Fibroblast of lung (primary cell): ENCODE data around the gene DCTN2. TPM values are rescaled to one million over a fixed set of nuclear protein-coding genes. Genes with fewer than 3 reads are reported as not detected.
"Not testable (repeated sequence)": the region's sequence is repeated elsewhere in the genome, so short reads cannot be mapped to it uniquely, and the experiment has no call there.

Experiments
- DNase-seq, 2 donors: peaks; one replicate each; pipeline versions ENCODE4 v3.0.0 to v3.0.0-alpha.2; 2010; ENCODE audit warnings: low read depth in 2 of 2
- H2AFZ ChIP-seq: 2 replicates; pipeline ENCODE4 v1.5.1; 2012; ENCODE audit warnings: low read length, control low read depth, inconsistent platforms
- H3K27ac ChIP-seq: 2 replicates; pipeline ENCODE4 v1.5.1; 2011; ENCODE audit warnings: low read length, control low read depth; ENCODE audit not compliant: insufficient read depth
- H3K27me3 ChIP-seq: 2 replicates; pipeline ENCODE4 v1.5.1; 2011; ENCODE audit warnings: mild to moderate bottlenecking, low read length; ENCODE audit not compliant: control insufficient read depth, insufficient read depth
- H3K36me3 ChIP-seq: 2 replicates; pipeline ENCODE4 v1.5.1; 2011; ENCODE audit warnings: low read length; ENCODE audit not compliant: control insufficient read depth, insufficient read depth
- H3K4me1 ChIP-seq: 2 replicates; pipeline ENCODE4 v1.5.1; 2011; ENCODE audit warnings: low read length; ENCODE audit not compliant: control insufficient read depth, insufficient read depth; ENCODE audit errors: extremely low read depth
- H3K4me2 ChIP-seq: 2 replicates; pipeline ENCODE4 v1.5.1; 2011; ENCODE audit warnings: low read length, control low read depth; ENCODE audit not compliant: insufficient read depth; ENCODE audit errors: extremely low read depth
- H3K4me3 ChIP-seq, 4 experiments: fragments of 200-600 bp in 1 of 4; sonication (generic) in 1 of 4; replicated peaks in 1 of 4; 2 replicates each; pipeline ENCODE4 v1.5.1; 2011 to 2016; ENCODE audit warnings: low read length in 4 of 4, low read depth in 3 of 4, mild to moderate bottlenecking in 3 of 4, control low read depth in 2 of 4, inconsistent platforms in 1 of 4, mixed read lengths in 1 of 4; ENCODE audit not compliant: insufficient read depth in 1 of 4; ENCODE audit errors: control extremely low read depth in 1 of 4
- H3K79me2 ChIP-seq: 2 replicates; pipeline ENCODE4 v1.5.1; 2012; ENCODE audit warnings: mild to moderate bottlenecking, low read length, inconsistent platforms; ENCODE audit not compliant: control insufficient read depth, insufficient read depth
- H3K9ac ChIP-seq: 2 replicates; pipeline ENCODE4 v1.5.1; 2011; ENCODE audit warnings: mild to moderate bottlenecking, low read length, control low read depth; ENCODE audit not compliant: insufficient read depth
- H3K9me3 ChIP-seq: 2 replicates; pipeline ENCODE4 v1.5.1; 2012; ENCODE audit warnings: low read depth, low read length; ENCODE audit not compliant: control insufficient read depth, insufficient read depth
- H4K20me1 ChIP-seq: 2 replicates; pipeline ENCODE4 v1.5.1; 2011; ENCODE audit warnings: low read length; ENCODE audit not compliant: control insufficient read depth, insufficient read depth; ENCODE audit errors: extremely low read depth
- EZH2 ChIP-seq: IDR thresholded peaks from 2 replicates; pipeline ENCODE4 v1.5.1; 2012; ENCODE audit warnings: low read length, control low read depth, mild to moderate bottlenecking; ENCODE audit errors: missing control alignments
- polyA plus RNA-seq, 2 donors: library from polyadenylated mRNA; depleted of rRNA in 1 of 2; stranded (reverse) in 1 of 2; unstranded in 1 of 2; fragments of >200 nt; gene quantifications; 2 replicates each; pipeline ENCODE4 v1.2.1, GENCODE V29; 2011 to 2012; ENCODE audit warnings: missing spikeins in 1 of 2
- total RNA-seq: library from RNA; depleted of rRNA; stranded (reverse); fragments of >200 nt; gene quantifications from 2 replicates; pipeline ENCODE4 v1.2.1, GENCODE V29; 2014
- TF ChIP-seq, protein P1 (sequence below), 2 donors: IDR thresholded peaks in 1 of 2; conservative IDR thresholded peaks in 1 of 2; 1 replicate in 1 of 2; 2 replicates in 1 of 2; pipeline ENCODE4 v1.5.1; 2011 to 2012; ENCODE audit warnings: low read length in 2 of 2, control low read depth in 1 of 2, inconsistent platforms in 1 of 2, low read depth in 1 of 2, mild to moderate bottlenecking in 1 of 2

The DCTN2 gene
- total and polyA plus RNA-seq, 2 donors (not counting 1 experiment from before 2014, with no cell fraction given), result 101 to 211 TPM

GRCh38 chr12:57515408-57515933 lies 31.5 kb downstream of the DCTN2 start:
- Histone ChIP-seq H3K27ac (no peak overlapping the region), H3K27me3 (no peaks in the 10 kb centered on the region), H3K9ac (no peak overlapping the region), H2AFZ (no peak overlapping the region), H3K79me2 (peaks cover 36% of the 10 kb centered on the region), H3K4me2 (no peak overlapping the region), H3K4me3 (no peak overlapping the region), H3K36me3 (peaks cover 30% of the 10 kb centered on the region), H3K4me1 (peaks cover 14% of the 10 kb centered on the region), H3K9me3 (no peaks in the 10 kb centered on the region), H4K20me1 (peaks cover 3% of the 10 kb centered on the region)
- no peak for TF ChIP-seq EZH2
- TF ChIP-seq, protein P1, sequence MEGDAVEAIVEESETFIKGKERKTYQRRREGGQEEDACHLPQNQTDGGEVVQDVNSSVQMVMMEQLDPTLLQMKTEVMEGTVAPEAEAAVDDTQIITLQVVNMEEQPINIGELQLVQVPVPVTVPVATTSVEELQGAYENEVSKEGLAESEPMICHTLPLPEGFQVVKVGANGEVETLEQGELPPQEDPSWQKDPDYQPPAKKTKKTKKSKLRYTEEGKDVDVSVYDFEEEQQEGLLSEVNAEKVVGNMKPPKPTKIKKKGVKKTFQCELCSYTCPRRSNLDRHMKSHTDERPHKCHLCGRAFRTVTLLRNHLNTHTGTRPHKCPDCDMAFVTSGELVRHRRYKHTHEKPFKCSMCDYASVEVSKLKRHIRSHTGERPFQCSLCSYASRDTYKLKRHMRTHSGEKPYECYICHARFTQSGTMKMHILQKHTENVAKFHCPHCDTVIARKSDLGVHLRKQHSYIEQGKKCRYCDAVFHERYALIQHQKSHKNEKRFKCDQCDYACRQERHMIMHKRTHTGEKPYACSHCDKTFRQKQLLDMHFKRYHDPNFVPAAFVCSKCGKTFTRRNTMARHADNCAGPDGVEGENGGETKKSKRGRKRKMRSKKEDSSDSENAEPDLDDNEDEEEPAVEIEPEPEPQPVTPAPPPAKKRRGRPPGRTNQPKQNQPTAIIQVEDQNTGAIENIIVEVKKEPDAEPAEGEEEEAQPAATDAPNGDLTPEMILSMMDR (conservative IDR thresholded peaks at IDR 0.05 in 1 of 2, IDR thresholded peaks at IDR 0.05 in 1 of 2; ENCODE audit: low read depth in 1 of 2, low read length in 2 of 2), result no peak
- DNase-seq, result no peak

GRCh38 chr12:57514720-57515407 lies 32.1 kb downstream of the DCTN2 start:
- Histone ChIP-seq H3K9ac (no peak overlapping the region), H3K4me3 (no peak overlapping the region), H4K20me1 (peaks cover 3% of the 10 kb centered on the region), H3K4me2 (no peak overlapping the region), H2AFZ (no peak overlapping the region), H3K4me1 (peaks cover 14% of the 10 kb centered on the region), H3K9me3 (no peaks in the 10 kb centered on the region), H3K36me3 (peaks cover 30% of the 10 kb centered on the region), H3K79me2 (peaks cover 32% of the 10 kb centered on the region), H3K27ac (no peak overlapping the region), H3K27me3 (no peaks in the 10 kb centered on the region)
- no peak for TF ChIP-seq EZH2
- TF ChIP-seq, protein P1 (conservative IDR thresholded peaks at IDR 0.05 in 1 of 2, IDR thresholded peaks at IDR 0.05 in 1 of 2; ENCODE audit: low read depth in 1 of 2, low read length in 2 of 2), result no peak
- DNase-seq, result no peak

DNA sequence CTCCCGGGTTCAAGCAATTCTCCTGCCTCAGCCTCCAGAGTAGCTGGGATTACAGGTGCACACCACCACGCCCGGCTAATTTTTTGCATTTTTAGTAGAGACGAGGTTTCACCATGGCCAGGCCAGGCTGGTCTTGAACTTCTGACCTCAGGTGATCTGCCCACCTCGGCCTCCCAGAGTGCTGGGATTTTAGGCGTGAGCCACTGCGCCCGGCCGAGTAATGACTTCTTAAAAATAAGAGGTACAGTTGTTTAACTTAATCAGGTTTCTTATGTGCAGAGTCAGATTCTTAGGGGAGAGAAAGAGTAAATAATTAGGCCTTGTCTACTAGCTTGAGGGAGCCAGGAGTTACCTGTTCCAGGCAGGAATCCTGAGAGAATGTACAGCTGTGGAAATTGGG lies 32.7 kb downstream of the DCTN2 start:
- DNase-seq, H3K27ac ChIP-seq, H2AFZ ChIP-seq, H3K4me3 ChIP-seq, H3K4me2 ChIP-seq, H3K9me3 ChIP-seq, H3K27me3 ChIP-seq, H3K9ac ChIP-seq, H4K20me1 ChIP-seq: not testable (repeated sequence)
- Histone ChIP-seq H3K79me2 (peaks cover 26% of the 10 kb centered on the region), H3K36me3 (peaks cover 30% of the 10 kb centered on the region), H3K4me1 (peaks cover 14% of the 10 kb centered on the region)

- H2AFZ ChIP-seq, H3K27ac ChIP-seq, H3K4me2 ChIP-seq, H4K20me1 ChIP-seq, H3K4me3 ChIP-seq, H3K9ac ChIP-seq, H3K27me3 ChIP-seq, H3K9me3 ChIP-seq, DNase-seq: not testable (repeated sequence)
- H3K4me1 ChIP-seq, result peaks cover 14% of the 10 kb centered on the region
- peaks cover 20% of the 10 kb centered on the region for H3K79me2 ChIP-seq
- H3K36me3 ChIP-seq, result peaks cover 30% of the 10 kb centered on the region
Measured at GRCh38 chr12:57513677-57514076, 33.3 kb downstream of the DCTN2 start.
